ENCODE results near the gene TUB. TPM values are rescaled to one million over a fixed set of nuclear protein-coding genes. Genes with fewer than 3 reads are reported as not detected.

TUB gene
- total and polyA plus RNA-seq, 10 donors, result 0.17 to 3.2 (median 1.8) TPM

- Histone ChIP-seq H3K4me3 (no peak overlapping the region), H3K27ac (no peak overlapping the region), H3K36me3 (peaks cover 0 to 45% (median 11%) of the 10 kb centered on the region in 6 donors), H3K27me3 (replicated peaks in 1 of 7) (no peaks in the 10 kb centered on the region), H3K4me1 (no peaks in the 10 kb centered on the region), H3K9me3 (no peaks in the 10 kb centered on the region)
- DNase-seq, result peak; percentile 78
- intact Hi-C loops (cut with DNase I; ENCODE audit: low total_unique reads), result loop anchor here (10.0 kb wide), 1 partner anchor 65 kb away; no protein-coding TSS in a partner anchor
- 37 to 49% (median 41%) methylated on average over 3 of the region's 3 CpGs for WGBS, 5 donors
- TF ChIP-seq POLR2AphosphoS5 (IDR thresholded peaks at IDR 0.05) (no peak), CTCF (IDR thresholded peaks at IDR 0.05 in 8 of 11, conservative IDR thresholded peaks at IDR 0.05 in 3 of 11) (peak in 10 of 11 experiments; percentile 55 to 85 (median 73)), POLR2A (IDR thresholded peaks at IDR 0.05) (no peak)
Measured at GRCh38 chr11:8099291-8099899, 18.4 kb downstream of the TUB start.

GRCh38 chr11:8100158-8100557 is 19.1 kb downstream of the TUB start:
- no peaks in the 10 kb centered on the region for H3K9me3 ChIP-seq
- intact Hi-C loops (cut with DNase I; ENCODE audit: low total_unique reads), result no loop called here
- H3K27ac ChIP-seq, result no peak overlapping the region
- H3K36me3 ChIP-seq, result peaks cover 0 to 51% (median 11%) of the 10 kb centered on the region in 6 donors
- 83 to 89% (median 87%) methylated on average over 14 of the region's 14 CpGs for WGBS, 5 donors
- TF ChIP-seq CTCF (IDR thresholded peaks at IDR 0.05 in 8 of 11, conservative IDR thresholded peaks at IDR 0.05 in 3 of 11), result no peak
- no peak for TF ChIP-seq POLR2AphosphoS5 (IDR thresholded peaks at IDR 0.05)
- TF ChIP-seq POLR2A (IDR thresholded peaks at IDR 0.05), result no peak
- DNase-seq, result no peak
- no peak overlapping the region for H3K4me3 ChIP-seq
- no peaks in the 10 kb centered on the region for H3K4me1 ChIP-seq
- no peaks in the 10 kb centered on the region for H3K27me3 ChIP-seq (replicated peaks in 1 of 7)

GRCh38 chr11:8100605-8101004 is 19.6 kb downstream of the TUB start:
- Histone ChIP-seq H3K36me3 (peaks cover 0 to 55% (median 11%) of the 10 kb centered on the region in 6 donors), H3K27ac (no peak overlapping the region), H3K27me3 (replicated peaks in 1 of 7) (no peaks in the 10 kb centered on the region), H3K9me3 (no peaks in the 10 kb centered on the region), H3K4me3 (no peak overlapping the region), H3K4me1 (no peaks in the 10 kb centered on the region)
- TF ChIP-seq POLR2A (IDR thresholded peaks at IDR 0.05), result no peak
- TF ChIP-seq POLR2AphosphoS5 (IDR thresholded peaks at IDR 0.05), result no peak
- TF ChIP-seq CTCF (IDR thresholded peaks at IDR 0.05 in 8 of 11, conservative IDR thresholded peaks at IDR 0.05 in 3 of 11), result no peak
- intact Hi-C loops (cut with DNase I; ENCODE audit: low total_unique reads), result no loop called here
- peak; percentile 41 for DNase-seq
- 82 to 95% (median 92%) methylated on average over 7 to 8 of the region's 8 CpGs for WGBS, 5 donors

- H3K9me3 ChIP-seq, result no peaks in the 10 kb centered on the region
- TF ChIP-seq CTCF (IDR thresholded peaks at IDR 0.05 in 8 of 11, conservative IDR thresholded peaks at IDR 0.05 in 3 of 11), result no peak
- no peak for TF ChIP-seq POLR2AphosphoS5 (IDR thresholded peaks at IDR 0.05)
- no peak for TF ChIP-seq POLR2A (IDR thresholded peaks at IDR 0.05)
- intact Hi-C loops (cut with DNase I; ENCODE audit: low total_unique reads), result no loop called here
- H3K36me3 ChIP-seq, result peaks cover 0 to 63% (median 11%) of the 10 kb centered on the region in 6 donors
- DNase-seq, result peak; percentile 70
- no peaks in the 10 kb centered on the region for H3K27me3 ChIP-seq (replicated peaks in 1 of 7)
- H3K27ac ChIP-seq, result no peak overlapping the region
- no peak overlapping the region for H3K4me3 ChIP-seq
- H3K4me1 ChIP-seq, result no peaks in the 10 kb centered on the region
- WGBS, 5 donors, result 90 to 96% (median 91%) methylated on average over 10 to 11 of the region's 11 CpGs
Measured at GRCh38 chr11:8101421-8101820, 20.4 kb downstream of the TUB start.

Data from spleen (tissue), 11 donors.